ENCODE measurements around the gene MUC5AC.
"Not testable (repeated sequence)": the region's sequence is repeated elsewhere in the genome, so short reads cannot be mapped to it uniquely, and the experiment has no call there.

Gene MUC5AC, protein sequence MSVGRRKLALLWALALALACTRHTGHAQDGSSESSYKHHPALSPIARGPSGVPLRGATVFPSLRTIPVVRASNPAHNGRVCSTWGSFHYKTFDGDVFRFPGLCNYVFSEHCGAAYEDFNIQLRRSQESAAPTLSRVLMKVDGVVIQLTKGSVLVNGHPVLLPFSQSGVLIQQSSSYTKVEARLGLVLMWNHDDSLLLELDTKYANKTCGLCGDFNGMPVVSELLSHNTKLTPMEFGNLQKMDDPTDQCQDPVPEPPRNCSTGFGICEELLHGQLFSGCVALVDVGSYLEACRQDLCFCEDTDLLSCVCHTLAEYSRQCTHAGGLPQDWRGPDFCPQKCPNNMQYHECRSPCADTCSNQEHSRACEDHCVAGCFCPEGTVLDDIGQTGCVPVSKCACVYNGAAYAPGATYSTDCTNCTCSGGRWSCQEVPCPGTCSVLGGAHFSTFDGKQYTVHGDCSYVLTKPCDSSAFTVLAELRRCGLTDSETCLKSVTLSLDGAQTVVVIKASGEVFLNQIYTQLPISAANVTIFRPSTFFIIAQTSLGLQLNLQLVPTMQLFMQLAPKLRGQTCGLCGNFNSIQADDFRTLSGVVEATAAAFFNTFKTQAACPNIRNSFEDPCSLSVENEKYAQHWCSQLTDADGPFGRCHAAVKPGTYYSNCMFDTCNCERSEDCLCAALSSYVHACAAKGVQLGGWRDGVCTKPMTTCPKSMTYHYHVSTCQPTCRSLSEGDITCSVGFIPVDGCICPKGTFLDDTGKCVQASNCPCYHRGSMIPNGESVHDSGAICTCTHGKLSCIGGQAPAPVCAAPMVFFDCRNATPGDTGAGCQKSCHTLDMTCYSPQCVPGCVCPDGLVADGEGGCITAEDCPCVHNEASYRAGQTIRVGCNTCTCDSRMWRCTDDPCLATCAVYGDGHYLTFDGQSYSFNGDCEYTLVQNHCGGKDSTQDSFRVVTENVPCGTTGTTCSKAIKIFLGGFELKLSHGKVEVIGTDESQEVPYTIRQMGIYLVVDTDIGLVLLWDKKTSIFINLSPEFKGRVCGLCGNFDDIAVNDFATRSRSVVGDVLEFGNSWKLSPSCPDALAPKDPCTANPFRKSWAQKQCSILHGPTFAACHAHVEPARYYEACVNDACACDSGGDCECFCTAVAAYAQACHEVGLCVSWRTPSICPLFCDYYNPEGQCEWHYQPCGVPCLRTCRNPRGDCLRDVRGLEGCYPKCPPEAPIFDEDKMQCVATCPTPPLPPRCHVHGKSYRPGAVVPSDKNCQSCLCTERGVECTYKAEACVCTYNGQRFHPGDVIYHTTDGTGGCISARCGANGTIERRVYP (N-terminal part only)

DNA sequence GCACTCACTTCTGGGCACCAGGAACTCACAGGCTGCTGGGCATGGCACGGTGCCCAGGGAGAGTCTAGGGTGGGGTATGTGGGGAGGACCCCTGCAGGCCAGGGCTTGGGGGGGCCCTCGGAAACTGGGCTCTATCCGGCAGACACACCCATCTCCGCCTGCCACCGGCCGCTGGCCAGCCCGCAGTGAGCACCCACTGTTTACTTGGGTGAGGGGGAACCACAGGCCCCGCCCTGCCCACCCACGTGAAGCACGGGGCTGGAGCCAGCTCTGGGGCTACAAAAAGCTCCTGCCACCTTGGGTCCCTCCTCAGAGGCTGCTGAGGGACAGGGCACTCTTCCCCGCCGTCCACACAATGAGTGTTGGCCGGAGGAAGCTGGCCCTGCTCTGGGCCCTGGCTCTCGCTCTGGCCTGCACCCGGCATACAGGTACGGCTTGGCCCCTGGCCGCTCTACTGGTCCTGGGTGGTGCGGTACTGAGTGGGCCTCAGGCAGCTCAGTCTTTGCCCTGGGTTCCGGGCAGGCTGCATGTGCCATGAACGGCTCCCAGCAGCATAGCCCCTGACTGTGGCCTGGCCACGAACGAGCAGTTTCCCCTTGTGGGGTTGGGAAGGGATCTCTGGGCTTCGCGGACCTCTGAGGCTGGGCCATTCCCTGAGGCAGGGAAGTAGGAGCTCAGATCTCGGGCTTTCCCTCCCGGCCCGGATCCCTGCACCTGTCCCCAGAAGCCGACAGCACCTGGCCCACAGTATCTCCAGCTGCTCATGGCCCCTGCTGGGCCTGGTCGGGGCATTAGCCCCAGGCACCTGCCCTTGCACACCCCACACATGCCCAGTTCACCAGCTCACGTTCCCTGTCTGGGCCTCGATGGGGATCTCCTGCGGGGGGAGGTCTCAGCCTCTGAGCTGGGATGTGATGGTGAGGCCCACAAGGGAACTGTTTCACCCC lies at the start of gene MUC5AC:
TSS of gene MUC5AC (plus strand) at position 309 of the 947 bp plus-strand sequence. CDS start at position 356, 47 bp downstream.
- DNase-seq, result no peak

DNA sequence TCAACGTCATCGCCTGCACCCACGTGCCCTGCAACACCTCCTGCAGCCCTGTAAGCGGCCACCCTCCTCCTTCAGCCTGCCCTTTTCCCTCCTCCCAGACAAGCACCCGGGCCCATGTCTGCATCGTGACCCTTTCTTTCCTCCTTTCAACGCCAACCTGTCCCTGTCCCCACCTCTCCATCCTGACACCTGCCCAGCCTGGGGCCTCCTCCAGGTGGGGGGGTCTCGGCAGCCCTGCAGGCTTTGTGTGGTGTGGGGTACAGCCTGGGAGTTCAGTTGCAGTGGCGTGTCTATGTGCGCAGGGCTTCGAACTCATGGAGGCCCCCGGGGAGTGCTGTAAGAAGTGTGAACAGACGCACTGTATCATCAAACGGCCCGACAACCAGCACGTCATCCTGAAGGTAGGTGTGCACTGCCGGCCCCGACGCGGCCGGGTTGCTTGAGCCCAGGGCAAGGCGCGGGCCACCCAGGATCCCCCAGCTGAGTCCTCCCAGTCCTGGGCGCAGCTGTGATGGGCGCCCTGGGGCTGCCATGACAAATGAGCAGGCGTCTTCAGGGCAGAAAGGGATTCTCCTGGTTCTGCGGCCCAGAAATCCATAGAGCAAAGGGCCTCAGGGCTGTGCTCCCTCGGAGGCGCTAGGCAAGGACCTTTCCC lies 49.4 kb upstream of the MUC5AC start:
- no peak for DNase-seq

DNA sequence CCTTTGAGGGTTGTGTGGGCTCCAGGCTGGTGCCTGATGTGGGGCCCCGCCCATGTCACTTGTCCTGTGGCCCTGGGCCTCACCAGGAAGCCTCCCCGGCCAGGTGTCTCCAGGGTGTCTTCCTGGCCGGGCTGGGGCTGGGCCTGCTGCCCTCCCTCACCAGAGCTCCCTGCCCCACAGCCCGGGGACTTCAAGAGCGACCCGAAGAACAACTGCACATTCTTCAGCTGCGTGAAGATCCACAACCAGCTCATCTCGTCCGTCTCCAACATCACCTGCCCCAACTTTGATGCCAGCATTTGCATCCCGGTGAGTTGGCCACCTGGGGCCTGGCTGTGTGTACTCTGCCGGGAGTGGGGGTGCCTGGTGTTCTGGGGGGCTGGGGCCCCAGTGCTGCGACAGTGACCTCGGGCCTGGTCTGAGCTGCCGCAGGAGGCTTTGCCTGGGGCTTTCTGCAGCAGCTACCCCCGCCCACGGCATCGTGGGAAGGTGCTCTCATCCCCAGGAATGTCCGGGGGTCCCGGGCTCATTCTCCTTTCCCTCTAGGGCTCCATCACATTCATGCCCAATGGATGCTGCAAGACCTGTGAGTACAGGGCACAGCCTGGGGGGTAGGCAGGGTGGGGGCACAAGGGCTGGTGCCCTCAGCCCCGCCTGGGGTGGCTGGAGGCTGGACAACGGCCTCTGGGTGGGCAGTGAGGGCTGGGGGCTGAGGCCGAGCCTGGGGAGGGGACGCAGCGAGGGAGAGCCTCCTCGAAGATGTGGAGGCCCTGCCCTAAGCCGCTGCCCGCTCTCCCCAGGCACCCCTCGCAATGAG lies 48.4 kb upstream of the MUC5AC start:
- no peak for DNase-seq

DNA sequence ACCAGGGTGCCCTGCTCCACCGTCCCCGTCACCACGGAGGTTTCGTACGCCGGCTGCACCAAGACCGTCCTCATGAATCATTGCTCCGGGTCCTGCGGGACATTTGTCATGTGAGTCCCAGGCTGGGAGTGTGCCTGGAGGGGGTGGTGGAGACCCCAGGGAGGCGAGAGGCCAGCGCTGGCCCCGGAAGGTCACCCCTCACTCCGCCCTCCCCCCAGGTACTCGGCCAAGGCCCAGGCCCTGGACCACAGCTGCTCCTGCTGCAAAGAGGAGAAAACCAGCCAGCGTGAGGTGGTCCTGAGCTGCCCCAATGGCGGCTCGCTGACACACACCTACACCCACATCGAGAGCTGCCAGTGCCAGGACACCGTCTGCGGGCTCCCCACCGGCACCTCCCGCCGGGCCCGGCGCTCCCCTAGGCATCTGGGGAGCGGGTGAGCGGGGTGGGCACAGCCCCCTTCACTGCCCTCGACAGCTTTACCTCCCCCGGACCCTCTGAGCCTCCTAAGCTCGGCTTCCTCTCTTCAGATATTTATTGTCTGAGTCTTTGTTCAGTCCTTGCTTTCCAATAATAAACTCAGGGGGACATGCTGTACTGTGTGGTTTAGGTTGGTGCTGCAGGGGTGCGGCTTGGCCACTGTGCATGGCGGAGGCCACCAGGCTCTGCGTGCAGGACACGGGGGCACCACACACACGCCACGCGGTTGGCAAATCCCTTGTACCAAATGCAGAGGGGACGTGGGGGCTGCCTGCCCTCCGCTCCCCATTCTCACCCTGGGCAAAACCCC lies 47.6 kb upstream of the MUC5AC start:
- no peak for DNase-seq

DNA sequence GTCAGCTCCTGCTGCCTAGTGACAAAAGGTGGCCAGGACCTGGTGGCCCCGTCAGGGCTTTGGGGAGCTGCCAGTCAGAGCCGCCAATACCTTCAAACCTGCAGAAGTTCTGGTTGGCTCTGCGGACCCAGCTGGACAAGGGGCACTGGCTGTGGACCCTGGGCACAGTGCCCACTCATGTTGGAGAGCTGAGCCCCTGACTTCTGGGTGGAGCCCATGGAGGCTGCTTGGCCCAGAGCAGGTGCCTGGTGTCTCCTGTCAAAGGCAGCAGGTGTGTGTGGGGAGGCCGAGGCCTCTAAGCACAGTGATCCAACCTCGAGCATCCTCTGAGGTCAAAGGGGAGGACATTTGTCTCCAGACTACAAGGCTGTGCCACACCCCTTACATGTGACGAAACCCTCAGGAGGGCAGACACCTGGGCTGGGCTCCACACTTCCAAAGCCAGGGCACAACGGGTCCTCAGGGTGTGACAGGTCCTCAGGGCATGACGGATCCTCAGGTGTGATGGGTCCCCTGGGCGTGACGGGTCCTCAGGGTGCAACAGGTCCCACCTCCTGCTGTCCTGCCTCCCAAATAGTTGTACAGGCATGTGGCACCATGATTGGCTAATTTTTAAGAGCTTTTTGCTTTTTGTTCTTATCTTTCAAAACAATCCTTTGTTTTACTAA lies 46.1 kb upstream of the MUC5AC start:
- DNase-seq, result no peak

DNA sequence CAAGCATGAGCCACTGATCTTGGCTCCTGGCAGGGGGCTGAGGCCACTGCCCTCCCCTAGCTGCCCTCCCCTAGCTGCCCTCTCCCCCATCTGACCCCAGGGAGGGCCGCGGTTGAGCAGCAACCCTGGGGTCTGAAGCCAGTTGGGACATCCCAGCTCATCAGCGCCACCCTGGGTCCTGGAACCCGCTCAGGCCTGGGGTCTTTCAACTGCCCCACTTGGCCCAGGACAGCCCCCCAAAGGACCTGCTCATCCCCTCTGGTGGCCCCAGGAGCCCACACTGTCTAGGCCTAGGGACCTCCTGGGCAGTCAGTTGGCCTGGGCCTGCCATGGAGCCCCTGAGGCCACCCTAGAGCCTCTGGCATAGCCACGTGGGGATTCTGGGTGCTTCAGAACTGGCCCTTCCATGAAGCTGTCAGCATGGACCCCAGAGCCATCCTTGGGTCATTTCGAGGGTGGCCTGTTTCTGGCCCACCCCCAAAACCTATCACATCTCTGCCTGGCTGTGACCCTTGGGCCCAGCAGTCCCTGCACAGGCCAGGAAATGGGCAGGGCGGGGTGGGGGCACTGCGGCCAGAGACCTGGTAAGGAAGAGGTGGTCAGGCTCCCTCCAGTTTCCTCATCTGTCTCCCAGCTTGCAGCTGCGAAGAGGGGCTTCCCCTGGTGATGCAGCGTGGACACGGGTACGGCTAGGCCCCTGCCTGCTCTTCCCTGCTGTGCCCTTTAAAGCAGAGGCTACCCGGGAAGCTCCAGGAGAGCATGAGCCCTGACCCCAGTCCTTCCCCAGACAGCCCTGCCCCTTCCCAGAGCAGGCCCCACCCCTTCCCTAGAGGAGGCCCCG lies 45.2 kb upstream of the MUC5AC start:
- DNase-seq, result no peak

DNA sequence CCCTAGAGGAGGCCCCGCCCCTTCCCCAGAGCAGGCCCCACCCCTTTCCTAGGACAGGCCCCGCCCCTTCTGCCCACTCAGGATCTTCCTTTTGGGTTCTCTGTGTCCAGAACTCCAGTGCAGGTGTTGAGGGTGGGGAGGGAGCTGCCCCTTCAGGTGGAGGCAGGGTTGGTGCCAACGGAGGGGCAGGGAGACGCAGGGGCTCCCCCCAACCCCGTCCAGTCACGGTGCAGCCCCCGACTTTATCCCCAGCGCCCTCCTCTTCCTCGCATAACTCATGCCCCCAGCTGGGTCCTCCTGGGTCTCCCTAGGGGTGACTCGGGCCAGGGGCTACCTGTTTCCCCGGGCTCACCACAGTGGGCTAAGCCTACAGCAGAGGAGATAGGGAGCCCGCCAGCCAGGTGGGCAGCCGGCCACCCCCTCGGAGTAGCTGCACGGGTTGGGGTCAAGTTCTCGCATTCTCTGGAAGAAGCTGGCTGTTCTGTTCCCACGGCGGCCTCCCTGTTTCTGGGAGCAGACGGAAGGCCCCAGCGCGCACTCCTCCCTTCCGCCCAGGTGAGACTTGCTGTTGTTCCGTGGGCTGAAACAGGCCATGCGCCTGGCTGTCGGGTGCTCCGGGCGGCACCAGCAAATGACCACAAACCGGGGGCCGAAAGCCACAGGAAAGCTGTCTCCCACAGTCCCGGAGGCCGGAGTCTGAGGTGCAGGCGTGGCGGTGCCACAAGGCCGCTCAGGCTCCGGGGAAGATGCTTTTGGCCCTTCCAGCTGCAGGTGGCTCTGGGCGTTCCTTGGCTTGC lies 44.1 kb upstream of the MUC5AC start:
- DNase-seq, result no peak

DNA sequence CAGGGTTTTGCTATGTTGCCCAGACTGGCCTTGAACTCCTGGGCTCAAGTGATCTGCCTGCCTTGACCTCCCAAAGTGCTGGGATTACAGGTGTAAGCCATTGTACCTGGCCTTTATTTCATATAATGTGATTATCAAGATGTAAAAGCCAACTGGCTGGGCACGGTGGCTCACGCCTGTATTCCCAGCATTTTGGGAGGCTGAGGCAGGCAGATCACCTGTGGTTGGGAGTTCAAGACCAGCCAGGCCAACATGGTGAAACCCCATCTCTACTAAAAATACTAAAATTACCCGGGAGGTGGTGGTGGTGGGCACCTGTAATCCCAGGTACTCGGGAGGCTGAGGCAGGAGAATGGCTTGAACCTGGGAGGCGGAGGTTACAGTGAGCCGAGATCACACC lies 42.5 kb upstream of the MUC5AC start:
- DNase-seq, result not testable (repeated sequence)

DNA sequence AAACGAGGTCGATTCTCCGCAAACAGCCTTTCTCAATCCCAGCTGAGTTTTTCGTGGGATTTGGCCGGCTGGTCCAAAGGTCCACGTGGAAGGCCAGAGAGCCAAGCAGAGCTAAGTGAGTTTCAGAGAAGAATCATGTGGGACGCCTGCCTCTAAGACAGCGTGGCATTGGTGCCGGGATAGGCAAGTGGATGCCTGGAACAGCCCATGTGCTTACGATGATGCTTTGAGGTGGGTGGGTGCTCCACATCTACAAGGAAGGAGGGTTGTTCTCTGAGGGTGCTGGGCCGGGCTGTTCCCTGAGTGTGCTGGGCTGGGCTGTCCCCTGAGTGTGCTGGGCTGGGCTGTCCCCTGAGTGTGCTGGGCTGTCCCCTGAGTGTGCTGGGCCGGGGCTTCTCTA lies 41.6 kb upstream of the MUC5AC start:
- DNase-seq, result no peak

DNA sequence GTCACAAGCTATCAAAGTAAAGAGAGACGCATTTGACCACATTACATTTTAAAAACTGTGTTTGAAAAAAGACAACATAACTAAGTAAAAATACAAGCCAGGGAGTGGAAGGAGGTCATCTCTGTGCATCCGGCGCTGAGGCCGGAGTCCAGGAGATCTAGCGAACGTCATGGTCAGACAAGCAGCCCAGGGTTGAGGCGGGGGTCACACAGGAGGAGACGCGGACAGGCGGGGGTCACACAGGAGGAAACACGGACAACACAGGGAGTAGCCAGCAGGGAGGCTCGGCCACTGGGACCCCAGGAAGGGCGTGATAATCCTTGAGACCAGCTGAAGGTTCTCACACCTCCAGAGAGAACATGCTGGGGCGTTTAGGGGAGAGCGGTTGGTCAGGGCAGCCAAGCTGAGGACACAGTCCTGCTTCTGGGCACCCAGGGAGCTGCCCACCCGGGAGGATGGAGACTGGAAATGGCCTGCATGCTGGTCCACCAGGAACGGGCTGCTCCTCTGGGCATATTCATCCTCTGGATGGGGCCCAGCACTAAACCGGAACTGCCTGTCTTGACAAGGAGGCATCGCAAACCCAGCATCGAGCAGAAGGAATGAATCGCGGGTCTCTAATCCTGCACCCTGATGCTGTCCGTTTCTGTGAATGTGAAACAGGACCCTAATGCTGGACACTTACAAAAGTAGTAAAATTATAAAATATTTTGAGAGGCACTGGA lies 40.9 kb upstream of the MUC5AC start:
- no peak for DNase-seq

DNA sequence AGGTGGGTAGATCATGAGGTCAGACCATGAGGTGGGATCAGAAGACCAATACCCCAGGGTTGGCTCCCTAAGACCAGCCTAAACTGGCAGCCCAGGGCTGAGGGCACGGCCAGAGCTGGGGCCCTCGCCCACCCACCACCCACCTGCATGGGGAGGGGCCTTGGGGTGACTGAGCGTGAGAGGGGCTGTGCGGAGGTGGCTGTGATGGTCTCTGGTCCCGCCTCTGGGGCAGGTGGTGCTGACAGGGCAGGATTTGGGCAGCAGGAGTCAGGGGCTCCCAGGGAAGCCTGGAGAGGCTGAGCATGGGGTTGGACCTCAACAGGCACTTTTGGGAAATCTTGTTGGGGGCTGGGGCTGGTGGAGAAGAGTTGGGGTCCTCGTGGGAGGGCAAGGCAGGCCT lies 39.8 kb upstream of the MUC5AC start:
- DNase-seq, result no peak

DNA sequence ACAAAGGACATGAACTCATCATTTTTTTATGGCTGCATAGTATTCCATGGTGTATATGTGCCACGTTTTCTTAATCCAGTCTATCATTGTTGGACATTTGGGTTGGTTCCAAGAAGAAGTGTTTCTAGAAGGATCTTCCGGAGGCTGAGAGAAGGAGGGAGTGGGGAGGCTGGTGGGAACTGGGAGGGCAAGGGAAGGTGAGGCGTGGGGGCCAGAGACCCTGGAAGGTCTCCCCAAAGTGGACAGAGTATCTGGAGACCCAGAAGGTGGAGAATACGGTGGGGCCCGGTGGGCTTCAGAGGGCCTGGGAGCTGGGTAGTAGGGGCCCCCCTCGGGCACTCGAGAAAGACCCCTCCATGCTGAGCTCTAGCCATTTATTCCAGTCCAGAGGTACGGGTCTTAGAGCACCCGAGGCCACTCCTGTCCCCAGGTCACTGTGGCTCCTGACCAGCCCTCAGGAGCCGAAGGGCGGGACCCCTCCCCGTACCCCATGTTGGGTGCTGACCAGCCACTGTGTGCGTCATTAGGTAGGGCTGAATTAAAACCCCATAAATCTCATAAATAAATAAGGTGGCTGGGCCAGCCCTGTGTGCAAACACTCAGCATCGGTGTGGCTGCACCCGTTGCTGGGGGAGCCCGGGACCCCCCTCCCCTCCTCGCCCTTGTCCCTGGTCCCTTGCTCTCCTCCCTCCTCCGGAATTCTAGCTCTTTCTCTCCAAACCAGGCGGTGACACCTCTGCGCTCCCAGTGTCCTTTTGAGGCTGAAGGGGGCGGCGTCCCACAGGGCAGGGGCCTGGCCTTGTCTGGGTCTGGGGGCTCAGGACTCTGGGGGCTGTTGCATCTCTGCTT lies 38.8 kb upstream of the MUC5AC start:
- no peak for DNase-seq

DNA sequence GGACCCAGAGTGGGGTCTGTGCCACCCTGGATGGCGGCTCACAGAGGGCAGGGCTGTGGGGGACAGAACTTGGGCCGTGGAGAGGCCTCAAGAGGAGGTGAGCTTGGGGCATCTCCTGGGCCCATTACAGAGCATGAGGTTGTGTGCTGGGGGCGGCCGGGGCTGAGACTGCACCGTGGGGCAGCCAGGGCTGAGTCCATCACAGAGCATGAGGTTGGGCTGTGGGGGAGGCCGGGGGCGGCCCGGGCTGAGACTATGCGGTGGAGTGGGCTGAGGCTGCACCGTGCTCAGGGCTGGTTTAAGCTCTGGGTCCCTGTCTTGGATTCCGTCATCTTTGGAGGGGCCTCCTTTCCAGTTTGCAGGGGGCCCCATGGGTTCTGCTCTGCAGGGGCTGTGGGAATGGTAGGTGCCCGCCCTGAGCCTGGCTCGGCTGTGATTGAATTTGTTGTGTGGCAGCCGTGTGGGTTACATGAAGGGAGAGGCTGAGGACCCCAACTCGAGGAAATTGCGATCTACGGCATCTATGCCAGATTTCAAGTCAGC lies 38.1 kb upstream of the MUC5AC start:
- no peak for DNase-seq

DNA sequence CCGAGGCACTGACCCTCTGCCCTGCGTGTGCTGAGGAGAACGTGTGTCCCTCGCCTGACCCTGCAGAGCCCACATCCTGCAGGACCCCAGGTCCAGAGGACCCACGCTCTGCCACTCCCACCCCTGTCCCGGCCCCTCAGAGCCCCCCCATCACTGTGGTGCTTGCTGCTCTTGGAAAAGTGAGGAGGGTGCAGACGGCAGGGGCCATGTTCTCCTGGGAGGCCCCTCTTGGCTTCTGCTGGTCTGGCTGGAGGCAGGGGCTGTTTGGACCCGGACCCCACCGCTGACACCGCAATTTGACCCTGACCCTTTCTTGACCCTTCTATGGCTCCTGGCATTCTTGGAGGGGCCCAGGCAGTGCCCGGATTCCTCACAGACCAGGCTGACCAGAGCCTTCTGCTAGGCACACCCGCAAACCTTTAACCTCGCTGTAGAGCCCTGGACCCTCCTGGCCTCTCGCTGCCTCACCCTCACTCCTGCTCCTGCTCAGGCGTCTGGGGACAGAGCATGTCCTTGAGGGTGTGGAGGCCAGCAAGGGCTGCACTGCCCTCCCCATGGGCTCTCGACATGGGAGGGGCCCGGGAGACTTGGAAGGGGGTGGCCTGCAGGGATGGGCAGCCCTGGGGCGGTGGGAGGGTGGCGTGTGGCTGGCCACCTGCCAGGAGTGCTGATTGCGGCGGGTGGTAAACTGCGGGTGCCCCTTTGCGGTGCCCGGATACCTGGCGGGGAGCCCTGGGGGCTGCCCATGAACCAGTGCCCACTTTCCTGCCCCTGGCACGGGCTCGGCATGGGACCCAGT lies 37.0 kb upstream of the MUC5AC start:
- DNase-seq, result no peak
